DOHH2 (cell line): ENCODE data around the gene RBMX2.
A peak's percentile ranks its signal among the peaks of the same experiment; 100 is the strongest.
"Not testable (repeated sequence)": the region's sequence is repeated elsewhere in the genome, so short reads cannot be mapped to it uniquely, and the experiment has no call there.

Source experiments
- H3F3A ChIP-seq: fragments of 200-600 bp; sonication (generic), shearing (Covaris generic); 2 replicates; pipeline ENCODE4 v1.6.0; 2016; ENCODE audit warnings: antibody characterized with exemption, mild to moderate bottlenecking; ENCODE audit not compliant: control insufficient read depth, insufficient read depth
- H3K27ac ChIP-seq: fragments of 200-600 bp; sonication (generic); 2 replicates; pipeline ENCODE4 v1.5.1; 2014; ENCODE audit warnings: low read depth, mild to moderate bottlenecking, low read length, moderate library complexity
- H3K27me3 ChIP-seq: fragments of 200-600 bp; sonication (generic); 2 replicates; pipeline ENCODE4 v1.6.1; 2014; ENCODE audit warnings: mild to moderate bottlenecking, low read length, mixed read lengths; ENCODE audit not compliant: control insufficient read depth
- H3K36me3 ChIP-seq: fragments of 200-600 bp; sonication (generic); 2 replicates; pipeline ENCODE4 v1.6.1; 2014; ENCODE audit warnings: mild to moderate bottlenecking, low read length, moderate library complexity, mixed read lengths; ENCODE audit not compliant: control insufficient read depth
- H3K4me1 ChIP-seq: fragments of 200-600 bp; sonication (generic); 2 replicates; pipeline ENCODE4 v1.6.1; 2014; ENCODE audit warnings: mild to moderate bottlenecking, low read length, mixed read lengths; ENCODE audit not compliant: control insufficient read depth
- H3K4me2 ChIP-seq: fragments of 200-600 bp; sonication (generic); 2 replicates; pipeline ENCODE4 v1.6.0; 2014; ENCODE audit warnings: mild to moderate bottlenecking, low read length, moderate library complexity
- H3K4me3 ChIP-seq: fragments of 200-600 bp; sonication (generic); 2 replicates; pipeline ENCODE4 v1.5.1; 2014; ENCODE audit warnings: mild to moderate bottlenecking, low read length, mixed read lengths
- H3K79me2 ChIP-seq: fragments of 200-600 bp; sonication (generic); 2 replicates; pipeline ENCODE4 v1.6.1; 2014; ENCODE audit warnings: mild to moderate bottlenecking, low read length, mixed read lengths; ENCODE audit not compliant: control insufficient read depth
- H3K9me2 ChIP-seq: fragments of 200-600 bp; sonication (generic); replicated peaks from 2 replicates; pipeline ENCODE4 v1.6.1; 2014; ENCODE audit warnings: mild to moderate bottlenecking, low read length, mixed read lengths; ENCODE audit not compliant: control insufficient read depth
- H3K9me3 ChIP-seq: fragments of 200-600 bp; sonication (generic); 2 replicates; pipeline ENCODE4 v1.6.1; 2014; ENCODE audit warnings: antibody characterized with exemption, low read length, mixed read lengths; ENCODE audit not compliant: control insufficient read depth, insufficient read depth
- H4K20me1 ChIP-seq: fragments of 200-600 bp; sonication (generic); 2 replicates; pipeline ENCODE4 v1.6.0; 2014; ENCODE audit warnings: low read depth, mild to moderate bottlenecking, antibody characterized with exemption, low read length, moderate library complexity; ENCODE audit not compliant: control insufficient read depth, insufficient read depth
- CTCF ChIP-seq: fragments of 200-600 bp; sonication (generic); IDR thresholded peaks from one replicate; pipeline ENCODE4 v1.5.1; 2014; ENCODE audit warnings: antibody characterized with exemption, mild to moderate bottlenecking, low read depth, low read length; ENCODE audit not compliant: poor library complexity, severe bottlenecking
- EZH2phosphoT487 ChIP-seq: fragments of 200-600 bp; sonication (generic); IDR thresholded peaks from 2 replicates; pipeline ENCODE4 v1.6.1; 2017; ENCODE audit warnings: borderline replicate concordance, mild to moderate bottlenecking, antibody characterized with exemption, low read length, moderate library complexity, mixed read lengths

The RBMX2 gene

GRCh38 chrX:130401415-130402207 is at the start of gene RBMX2:
RBMX2 (plus strand) TSS chrX:130401987; CDS start chrX:130402033, 46 bp downstream.
- Histone ChIP-seq H3K4me3 (peak within 1 kb of the TSS; percentile 80), H4K20me1 (no peaks in the 10 kb centered on the region), H3K27ac (peak within 1 kb of the TSS; percentile 55), H3K4me1 (peaks cover 8% of the 10 kb centered on the region), H3F3A (no peaks in the 10 kb centered on the region), H3K79me2 (peaks cover 23% of the 10 kb centered on the region), H3K9me3 (no peaks in the 10 kb centered on the region), H3K27me3 (no peaks in the 10 kb centered on the region), H3K9me2 (no peaks in the 10 kb centered on the region), H3K4me2 (peak within 1 kb of the TSS; percentile 79), H3K36me3 (peaks cover 9% of the 10 kb centered on the region)
- no peak for TF ChIP-seq CTCF
- TF ChIP-seq EZH2phosphoT487, result no peak

GRCh38 chrX:130352050-130352449 is 49.7 kb upstream of the RBMX2 start:
- not testable (repeated sequence) for H3K27me3 ChIP-seq, H3F3A ChIP-seq

GRCh38 chrX:130376077-130376476 is 25.7 kb upstream of the RBMX2 start:
- H4K20me1 ChIP-seq, result no peaks in the 10 kb centered on the region
- H3K4me3 ChIP-seq, result no peak overlapping the region
- H3K4me2 ChIP-seq, result no peak overlapping the region
- no peaks in the 10 kb centered on the region for H3K79me2 ChIP-seq
- H3K27me3 ChIP-seq, result no peaks in the 10 kb centered on the region
- H3F3A ChIP-seq, result no peaks in the 10 kb centered on the region
- H3K4me1 ChIP-seq, result no peaks in the 10 kb centered on the region
- H3K9me2 ChIP-seq, result no peaks in the 10 kb centered on the region
- no peak overlapping the region for H3K27ac ChIP-seq
- TF ChIP-seq EZH2phosphoT487, result no peak
- no peak for TF ChIP-seq CTCF
- H3K36me3 ChIP-seq, result no peaks in the 10 kb centered on the region
- H3K9me3 ChIP-seq, result no peaks in the 10 kb centered on the region

More at GRCh38 chrX:130352050-130352449, 49.7 kb upstream of the RBMX2 start:
- H3K4me3 ChIP-seq, H4K20me1 ChIP-seq, H3K27ac ChIP-seq, H3K36me3 ChIP-seq, H3K79me2 ChIP-seq, H3K4me2 ChIP-seq, H3K9me2 ChIP-seq, H3K9me3 ChIP-seq, H3K4me1 ChIP-seq: not testable (repeated sequence)

GRCh38 chrX:130378024-130378669 is 23.6 kb upstream of the RBMX2 start:
- Histone ChIP-seq H3K4me1 (no peaks in the 10 kb centered on the region), H4K20me1 (no peaks in the 10 kb centered on the region), H3K9me2 (no peaks in the 10 kb centered on the region), H3K9me3 (no peaks in the 10 kb centered on the region), H3F3A (no peaks in the 10 kb centered on the region), H3K4me2 (no peak overlapping the region), H3K4me3 (no peak overlapping the region), H3K36me3 (no peaks in the 10 kb centered on the region), H3K79me2 (no peaks in the 10 kb centered on the region), H3K27ac (no peak overlapping the region), H3K27me3 (no peaks in the 10 kb centered on the region)
- TF ChIP-seq EZH2phosphoT487 (no peak), CTCF (no peak)
